Hematopoietic multipotent progenitor cell treated with erythropoietin and hydrocortisone succinate and interleukin-3 and kit ligand, for 15 days (in vitro differentiated cells): ENCODE results near the gene DTNA.

ENCODE experiments used
- DNase-seq: peaks from one replicate; pipeline ENCODE4 v3.0.0-alpha.2; 2015; ENCODE audit warnings: low spot score

Gene DTNA

DNA sequence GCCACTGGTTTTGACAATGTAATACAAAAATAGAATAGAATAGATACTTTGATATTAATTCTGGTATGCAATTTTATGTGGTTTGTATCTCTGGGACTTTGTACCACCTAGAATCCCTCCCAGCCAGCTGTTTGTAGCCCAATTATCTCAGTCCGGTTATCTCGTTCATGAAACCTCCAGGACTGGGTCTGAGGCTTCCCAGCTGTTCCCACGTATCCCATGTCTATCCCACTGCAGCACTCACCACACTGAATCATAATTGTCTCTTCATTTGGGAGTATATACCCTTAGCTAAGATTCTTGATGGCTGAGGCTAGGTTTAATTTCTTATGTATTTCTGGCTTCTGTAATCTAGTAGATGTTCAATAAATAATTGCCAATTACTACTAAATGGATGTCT, 226.7 kb downstream of the DTNA start:
- no peak for DNase-seq

- DNase-seq: no peak
Observed at GRCh38 chr18:34938090-34938489, 228.0 kb downstream of the DTNA start.
